Measurements from ENCODE around the gene KSR1. TPM values are rescaled to one million over a fixed set of nuclear protein-coding genes. Genes with fewer than 3 reads are reported as not detected.
"Not testable (repeated sequence)": the region's sequence is repeated elsewhere in the genome, so short reads cannot be mapped to it uniquely, and the experiment has no call there.

The KSR1 gene
- total and polyA plus RNA-seq, 2 of the 8 experiments (the other 6 are each of a cell fraction or from before 2014, with no cell fraction given): 14.1 to 34.7 TPM

GRCh38 chr17:27448534-27448933, 7.7 kb upstream of the KSR1 start:
- H3K4ac ChIP-seq (replicated peaks; ENCODE audit: insufficient read length, low read depth, low read length); H3K9me3 ChIP-seq (ENCODE audit: insufficient read depth in 2 of 2, low read depth in 1 of 2, low read length in 1 of 2); H2BK120ac ChIP-seq (replicated peaks; ENCODE audit: low read depth, low read length); H3K79me2 ChIP-seq (ENCODE audit: control insufficient read depth in 1 of 2, insufficient read depth in 2 of 2, low read length in 2 of 2); H3K4me1 ChIP-seq (replicated peaks in 1 of 4; ENCODE audit: control insufficient read depth in 3 of 4, insufficient read depth in 4 of 4, low read length in 3 of 4); H3K4me3 ChIP-seq (ENCODE audit: extremely low read depth in 1 of 4, insufficient read depth in 2 of 4, low read depth in 3 of 4, low read length in 4 of 4); POLR2A ChIA-PET (ENCODE audit: partially characterized antibody); H2BK15ac ChIP-seq (ENCODE audit: low read length); H3K79me1 ChIP-seq (ENCODE audit: low read depth, low read length); H3K36me3 ChIP-seq (ENCODE audit: control insufficient read depth in 2 of 4, insufficient read depth in 4 of 4, low read length in 3 of 4); FAIRE-seq; H3K18ac ChIP-seq (ENCODE audit: extremely low read depth, low read length); H4K91ac ChIP-seq (replicated peaks; ENCODE audit: insufficient read length, low read length); H4K20me1 ChIP-seq (replicated peaks in 1 of 2; ENCODE audit: control insufficient read depth in 1 of 2, insufficient read depth in 2 of 2, low read length in 2 of 2); H2BK12ac ChIP-seq (ENCODE audit: low read depth, low read length); H4K5ac ChIP-seq (ENCODE audit: insufficient read length, low read depth, low read length); H3K23ac ChIP-seq (ENCODE audit: insufficient read length); H3K4me2 ChIP-seq (ENCODE audit: insufficient read depth in 1 of 2, low read depth in 2 of 2, low read length in 2 of 2); H2BK20ac ChIP-seq (ENCODE audit: low read length); H3K56ac ChIP-seq (replicated peaks; ENCODE audit: insufficient read length, low read depth, low read length); H3K14ac ChIP-seq (ENCODE audit: insufficient read length); H2BK5ac ChIP-seq (ENCODE audit: low read depth, low read length); H3K9ac ChIP-seq (replicated peaks in 1 of 4; ENCODE audit: extremely low read depth in 1 of 4, low read depth in 3 of 4, low read length in 3 of 4); H3K27me3 ChIP-seq (replicated peaks in 1 of 4; ENCODE audit: control insufficient read depth in 3 of 4, extremely low read depth in 1 of 4, insufficient read depth in 3 of 4, low read length in 3 of 4); H2AK5ac ChIP-seq (ENCODE audit: low read depth, low read length); H4K8ac ChIP-seq (ENCODE audit: extremely low read depth, insufficient read depth, low read length); H3K27ac ChIP-seq (ENCODE audit: low read depth, low read length); DNase-seq (ENCODE audit: low read depth in 1 of 2, low spot score in 2 of 2); H3K23me2 ChIP-seq (ENCODE audit: low read depth, low read length); H2AFZ ChIP-seq (ENCODE audit: low read length): not testable (repeated sequence)
- CTCF ChIA-PET (ENCODE audit: partially characterized antibody): interaction anchor here (0.9 to 17.4 kb wide), 5 partner anchors 17 to 152 kb away, joined by 3 to 209 read pairs (median 6); no protein-coding TSS in a partner anchor
- 90% methylated on average over 6 of the region's 6 CpGs; no CpG with 5 or more reads in 1 of the 2 experiments for WGBS, 2 experiments (ENCODE audit: extremely low coverage in 1 of 2, insufficient coverage in 1 of 2, insufficient read length in 1 of 2, insufficient replicate concordance in 2 of 2, low coverage in 1 of 2, low lambda C conversion rate in 2 of 2, missing lambda C conversion rate in 1 of 2)

Measured in H1 (cell line).